MM.1S (cell line): ENCODE results near the gene ZMYM3.

Experiments used
- DNase-seq: peaks from one replicate; pipeline ENCODE4 v3.0.0-alpha.2; 2015
- H2AFZ ChIP-seq: fragments of 300-600 bp; sonication (generic); 2 replicates; pipeline ENCODE4 v1.6.0; 2016; ENCODE audit warnings: antibody characterized with exemption, low read length
- H3F3A ChIP-seq: fragments of 300-600 bp; sonication (generic); 2 replicates; pipeline ENCODE4 v1.6.1; 2016; ENCODE audit warnings: mild to moderate bottlenecking, antibody characterized with exemption, low read length, moderate library complexity, mixed read lengths; ENCODE audit not compliant: insufficient read depth
- H3K27ac ChIP-seq: fragments of 300-600 bp; sonication (generic); 2 replicates; pipeline ENCODE4 v1.5.1; 2016; ENCODE audit warnings: mild to moderate bottlenecking, low read length
- H3K27me3 ChIP-seq: fragments of 300-600 bp; sonication (generic); replicated peaks from 2 replicates; pipeline ENCODE4 v1.6.0; 2016; ENCODE audit warnings: low read length; ENCODE audit not compliant: insufficient read depth
- H3K36me3 ChIP-seq: fragments of 300-600 bp; sonication (generic); replicated peaks from 2 replicates; pipeline ENCODE4 v1.6.1; 2016; ENCODE audit warnings: mild to moderate bottlenecking, low read length, mixed read lengths; ENCODE audit not compliant: insufficient read depth
- H3K4me1 ChIP-seq: fragments of 300-600 bp; sonication (generic); 2 replicates; pipeline ENCODE4 v1.6.1; 2016; ENCODE audit warnings: low read length, mixed read lengths
- H3K4me2 ChIP-seq: fragments of 300-600 bp; sonication (generic); 2 replicates; pipeline ENCODE4 v1.6.0; 2016; ENCODE audit warnings: low read depth, low read length
- H3K4me3 ChIP-seq: fragments of 300-600 bp; sonication (generic); 2 replicates; pipeline ENCODE4 v1.5.1; 2016; ENCODE audit warnings: low read length, mixed read lengths
- H3K79me2 ChIP-seq: fragments of 300-600 bp; sonication (generic); 2 replicates; pipeline ENCODE4 v1.6.1; 2016; ENCODE audit warnings: mixed run types, low read length, mixed read lengths
- H3K9ac ChIP-seq: fragments of 300-600 bp; sonication (generic); 2 replicates; pipeline ENCODE4 v1.6.1; 2016; ENCODE audit warnings: low read length, mixed read lengths
- H3K9me2 ChIP-seq: fragments of 300-600 bp; sonication (generic); replicated peaks from 2 replicates; pipeline ENCODE4 v1.6.1; 2016; ENCODE audit warnings: mild to moderate bottlenecking, low read length, mixed read lengths; ENCODE audit not compliant: insufficient read depth
- H3K9me3 ChIP-seq: fragments of 300-600 bp; sonication (generic); replicated peaks from 2 replicates; pipeline ENCODE4 v1.6.1; 2016; ENCODE audit warnings: mild to moderate bottlenecking, low read length, mixed read lengths; ENCODE audit not compliant: insufficient read depth
- H4K20me1 ChIP-seq: fragments of 300-600 bp; sonication (generic); 2 replicates; pipeline ENCODE4 v1.6.1; 2016; ENCODE audit warnings: mild to moderate bottlenecking, low read length, moderate library complexity, mixed read lengths; ENCODE audit not compliant: insufficient read depth
- CTCF ChIP-seq: fragments of 300-600 bp; sonication (generic); IDR thresholded peaks from 2 replicates; pipeline ENCODE4 v1.5.1; 2016; ENCODE audit warnings: antibody characterized with exemption, low read length, mixed read lengths
- EZH2 ChIP-seq: fragments of 300-600 bp; sonication (generic); optimal IDR thresholded peaks from 2 replicates; pipeline ENCODE3; 2017; ENCODE audit warnings: low read depth, mild to moderate bottlenecking, antibody characterized with exemption, low read length, mixed read lengths
- EZH2phosphoT487 ChIP-seq: fragments of 300-600 bp; sonication (generic); IDR thresholded peaks from 2 replicates; pipeline ENCODE4 v1.6.1; 2018; ENCODE audit warnings: antibody characterized with exemption, low read length

Gene ZMYM3

GRCh38 chrX:71227370-71228062 lies 26.4 kb downstream of the ZMYM3 start:
- Histone ChIP-seq H3K36me3 (no peaks in the 10 kb centered on the region), H3K4me1 (no peaks in the 10 kb centered on the region), H3K9me2 (no peaks in the 10 kb centered on the region), H3K27ac (no peak overlapping the region), H3K9me3 (no peaks in the 10 kb centered on the region), H3K9ac (no peak overlapping the region), H3K27me3 (no peaks in the 10 kb centered on the region), H4K20me1 (no peaks in the 10 kb centered on the region), H3K4me3 (no peak overlapping the region), H3K4me2 (no peak overlapping the region), H3F3A (no peaks in the 10 kb centered on the region), H2AFZ (no peak overlapping the region), H3K79me2 (no peaks in the 10 kb centered on the region)
- DNase-seq = no peak
- TF ChIP-seq CTCF = 0 out of 2 replicates have a peak, but pooled peaks have one; percentile 8
- TF ChIP-seq EZH2 = no peak
- TF ChIP-seq EZH2phosphoT487 = no peak

- Histone ChIP-seq H3K4me1 (no peaks in the 10 kb centered on the region), H3F3A (no peaks in the 10 kb centered on the region), H3K27ac (no peak overlapping the region), H3K9me3 (no peaks in the 10 kb centered on the region), H3K4me3 (no peak overlapping the region), H3K79me2 (no peaks in the 10 kb centered on the region), H3K9me2 (no peaks in the 10 kb centered on the region), H3K4me2 (no peak overlapping the region), H3K9ac (no peak overlapping the region), H3K27me3 (no peaks in the 10 kb centered on the region), H3K36me3 (no peaks in the 10 kb centered on the region), H4K20me1 (no peaks in the 10 kb centered on the region), H2AFZ (no peak overlapping the region)
- no peak for TF ChIP-seq EZH2phosphoT487
- no peak for TF ChIP-seq CTCF
- no peak for TF ChIP-seq EZH2
- no peak for DNase-seq
These were observed 28.3 kb downstream of the ZMYM3 start for GRCh38 chrX:71225676-71226075.

GRCh38 chrX:71225009-71225408 lies 28.9 kb downstream of the ZMYM3 start:
- no peak overlapping the region for H3K4me2 ChIP-seq

More at GRCh38 chrX:71225009-71225408, 28.9 kb downstream of the ZMYM3 start:
- no peaks in the 10 kb centered on the region for H3K27me3 ChIP-seq
- H3K79me2 ChIP-seq = no peaks in the 10 kb centered on the region
- no peaks in the 10 kb centered on the region for H3F3A ChIP-seq
- TF ChIP-seq CTCF (no peak), EZH2 (no peak), EZH2phosphoT487 (no peak)
- no peak overlapping the region for H3K27ac ChIP-seq
- DNase-seq = no peak
- no peak overlapping the region for H3K4me3 ChIP-seq
- H3K4me1 ChIP-seq = no peaks in the 10 kb centered on the region
- H3K36me3 ChIP-seq = no peaks in the 10 kb centered on the region
- H2AFZ ChIP-seq = no peak overlapping the region
- H3K9me2 ChIP-seq = no peaks in the 10 kb centered on the region
- H3K9ac ChIP-seq = no peak overlapping the region
- no peaks in the 10 kb centered on the region for H4K20me1 ChIP-seq
- H3K9me3 ChIP-seq = no peaks in the 10 kb centered on the region
